OCI-LY1 (cell line): ENCODE results near the gene STX8.

Experiments used
- H2AFZ ChIP-seq: fragments of 200-600 bp; sonication (generic), shearing (Covaris generic); 2 replicates; pipeline ENCODE4 v1.6.0; 2014; ENCODE audit warnings: antibody characterized with exemption, mild to moderate bottlenecking, low read length
- H3F3A ChIP-seq: fragments of 200-600 bp; sonication (generic), shearing (Covaris generic); 2 replicates; pipeline ENCODE4 v1.6.0; 2014; ENCODE audit warnings: mild to moderate bottlenecking, antibody characterized with exemption, low read length, moderate library complexity; ENCODE audit not compliant: insufficient read depth
- H3K27ac ChIP-seq: fragments of 200-600 bp; sonication (generic); 2 replicates; pipeline ENCODE4 v1.5.1; 2014; ENCODE audit warnings: low read length, mixed run types, mild to moderate bottlenecking, low read depth; ENCODE audit not compliant: poor library complexity, severe bottlenecking
- H3K27me3 ChIP-seq: fragments of 200-600 bp; sonication (generic); 2 replicates; pipeline ENCODE4 v1.6.0; 2014; ENCODE audit warnings: antibody characterized with exemption, mild to moderate bottlenecking, low read length, moderate library complexity; ENCODE audit not compliant: insufficient read depth
- H3K36me3 ChIP-seq: fragments of 200-600 bp; sonication (generic); 2 replicates; pipeline ENCODE4 v1.6.1; 2014; ENCODE audit warnings: mild to moderate bottlenecking, antibody characterized with exemption, low read length, moderate library complexity, mixed read lengths; ENCODE audit not compliant: insufficient read depth
- H3K4me1 ChIP-seq: fragments of 200-600 bp; sonication (generic); 2 replicates; pipeline ENCODE4 v1.5.1; 2014; ENCODE audit warnings: mild to moderate bottlenecking, low read length, moderate library complexity; ENCODE audit not compliant: insufficient read depth, severe bottlenecking
- H3K4me2 ChIP-seq: fragments of 200-600 bp; sonication (generic), shearing (Covaris generic); 2 replicates; pipeline ENCODE4 v1.6.1; 2014; ENCODE audit warnings: low read length
- H3K4me3 ChIP-seq: fragments of 200-600 bp; sonication (generic); 2 replicates; pipeline ENCODE4 v1.5.1; 2014; ENCODE audit warnings: low read length, low read depth, mild to moderate bottlenecking, mixed read lengths; ENCODE audit not compliant: poor library complexity, severe bottlenecking
- H3K79me2 ChIP-seq: fragments of 200-600 bp; shearing (Covaris generic); 2 replicates; pipeline ENCODE4 v1.6.1; 2016; ENCODE audit warnings: mixed run types, low read length, mixed read lengths; ENCODE audit not compliant: insufficient read depth
- H3K9ac ChIP-seq: fragments of 200-600 bp; sonication (generic), shearing (Covaris generic); 2 replicates; pipeline ENCODE4 v1.6.1; 2014; ENCODE audit warnings: mild to moderate bottlenecking, low read length, mixed read lengths
- H3K9me2 ChIP-seq: fragments of 200-600 bp; sonication (generic), shearing (Covaris generic); 2 replicates; pipeline ENCODE4 v1.6.1; 2014; ENCODE audit warnings: low read depth, mild to moderate bottlenecking, low read length, mixed read lengths
- H3K9me3 ChIP-seq: fragments of 200-600 bp; shearing (Covaris generic); 2 replicates; pipeline ENCODE4 v1.6.1; 2014; ENCODE audit warnings: low read length, mixed read lengths
- H4K20me1 ChIP-seq: fragments of 200-600 bp; sonication (generic), shearing (Covaris generic); 2 replicates; pipeline ENCODE4 v1.6.0; 2016; ENCODE audit warnings: mild to moderate bottlenecking, low read length; ENCODE audit not compliant: insufficient read depth
- EZH2 ChIP-seq: fragments of 200-600 bp; sonication (generic), shearing (Covaris generic); IDR thresholded peaks from 2 replicates; pipeline ENCODE4 v1.8.0; 2017; ENCODE audit warnings: borderline replicate concordance, mixed run types, mild to moderate bottlenecking, antibody characterized with exemption, low read length, moderate library complexity, mixed read lengths
- TF ChIP-seq, protein P1 (sequence below): fragments of 200-600 bp; sonication (generic), shearing (Covaris generic); IDR thresholded peaks from 2 replicates; pipeline ENCODE4 v1.5.1; 2017; ENCODE audit warnings: mild to moderate bottlenecking, antibody characterized with exemption, low read length, moderate library complexity, mixed read lengths

STX8 gene

DNA sequence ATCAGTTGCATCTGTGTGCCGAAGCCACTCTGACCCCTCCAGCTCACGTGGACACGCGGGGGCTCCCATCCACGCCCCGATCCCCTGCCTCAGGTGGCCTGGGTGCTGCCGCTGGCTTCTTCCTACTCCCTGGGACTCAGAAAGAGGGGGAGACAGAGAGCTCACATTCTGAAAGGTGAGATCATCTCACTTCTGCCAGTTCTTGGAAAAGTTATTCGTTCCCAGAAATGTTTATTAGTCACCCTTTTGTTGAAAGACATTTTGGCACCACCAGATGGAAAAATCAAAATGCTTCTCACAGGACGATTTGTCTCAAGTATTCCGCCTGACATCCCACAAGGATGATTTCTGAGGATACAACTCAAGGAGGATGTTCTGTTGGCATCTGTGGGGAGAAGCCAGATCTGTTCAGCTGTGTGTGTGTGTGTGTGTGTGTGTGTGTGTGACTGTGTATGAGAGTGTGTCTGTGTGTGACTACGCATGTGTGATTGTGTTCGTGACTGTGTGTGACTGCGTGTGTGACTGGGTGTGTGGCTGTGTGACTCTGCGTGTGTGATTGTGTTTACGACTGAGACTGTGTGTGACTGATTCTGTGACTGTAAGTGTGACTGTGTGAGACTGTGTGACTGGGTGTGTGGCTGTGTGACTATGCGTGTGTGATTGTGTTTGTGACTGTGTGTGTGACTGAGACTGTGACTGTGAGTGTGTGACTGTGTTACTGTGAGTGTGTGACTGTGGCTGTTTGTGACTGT is 347.0 kb downstream of the STX8 start:
- no peaks in the 10 kb centered on the region for H3K36me3 ChIP-seq
- TF ChIP-seq, protein P1, sequence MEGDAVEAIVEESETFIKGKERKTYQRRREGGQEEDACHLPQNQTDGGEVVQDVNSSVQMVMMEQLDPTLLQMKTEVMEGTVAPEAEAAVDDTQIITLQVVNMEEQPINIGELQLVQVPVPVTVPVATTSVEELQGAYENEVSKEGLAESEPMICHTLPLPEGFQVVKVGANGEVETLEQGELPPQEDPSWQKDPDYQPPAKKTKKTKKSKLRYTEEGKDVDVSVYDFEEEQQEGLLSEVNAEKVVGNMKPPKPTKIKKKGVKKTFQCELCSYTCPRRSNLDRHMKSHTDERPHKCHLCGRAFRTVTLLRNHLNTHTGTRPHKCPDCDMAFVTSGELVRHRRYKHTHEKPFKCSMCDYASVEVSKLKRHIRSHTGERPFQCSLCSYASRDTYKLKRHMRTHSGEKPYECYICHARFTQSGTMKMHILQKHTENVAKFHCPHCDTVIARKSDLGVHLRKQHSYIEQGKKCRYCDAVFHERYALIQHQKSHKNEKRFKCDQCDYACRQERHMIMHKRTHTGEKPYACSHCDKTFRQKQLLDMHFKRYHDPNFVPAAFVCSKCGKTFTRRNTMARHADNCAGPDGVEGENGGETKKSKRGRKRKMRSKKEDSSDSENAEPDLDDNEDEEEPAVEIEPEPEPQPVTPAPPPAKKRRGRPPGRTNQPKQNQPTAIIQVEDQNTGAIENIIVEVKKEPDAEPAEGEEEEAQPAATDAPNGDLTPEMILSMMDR = no peak
- TF ChIP-seq EZH2 = no peak
- H2AFZ ChIP-seq = no peak overlapping the region
- H3K79me2 ChIP-seq = no peaks in the 10 kb centered on the region
- H3K27ac ChIP-seq = no peak overlapping the region
- no peak overlapping the region for H3K4me3 ChIP-seq
- no peaks in the 10 kb centered on the region for H3F3A ChIP-seq
- H3K4me1 ChIP-seq = no peaks in the 10 kb centered on the region
- no peak overlapping the region for H3K9ac ChIP-seq
- no peaks in the 10 kb centered on the region for H3K9me2 ChIP-seq
- H3K4me2 ChIP-seq = no peak overlapping the region
- no peaks in the 10 kb centered on the region for H4K20me1 ChIP-seq
- no peaks in the 10 kb centered on the region; the same call in 1 of the 2 replicates for H3K27me3 ChIP-seq
- H3K9me3 ChIP-seq = no peaks in the 10 kb centered on the region

DNA sequence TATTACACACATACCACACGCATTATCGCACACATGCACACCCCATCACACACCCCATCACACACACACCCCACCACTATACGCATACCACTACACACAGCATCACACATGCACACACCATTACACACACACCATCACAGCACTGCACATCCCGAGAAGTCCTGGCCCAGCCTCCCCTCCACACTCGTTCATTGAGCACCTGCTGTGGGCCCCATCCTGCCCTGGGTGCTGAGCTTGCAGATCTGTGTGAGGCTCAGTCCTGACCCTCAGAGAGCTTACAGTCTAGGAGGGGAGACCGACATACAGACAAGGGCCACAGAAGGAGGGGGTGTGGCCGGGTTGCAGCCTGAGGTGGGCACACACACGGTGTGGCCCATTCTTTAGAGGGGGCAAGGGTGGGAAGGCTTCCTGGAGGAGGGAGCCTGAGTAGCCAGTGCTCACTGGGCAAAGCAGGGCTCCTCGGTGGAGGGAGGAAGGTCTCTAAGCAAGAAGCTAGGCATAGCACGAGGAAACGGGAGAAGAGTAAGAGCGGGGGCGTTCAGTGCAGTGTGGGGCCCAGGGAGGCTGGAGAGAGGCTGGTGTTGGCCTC is 347.7 kb downstream of the STX8 start:
- no peaks in the 10 kb centered on the region; the same call in 1 of the 2 replicates for H3K27me3 ChIP-seq
- H3K36me3 ChIP-seq = no peaks in the 10 kb centered on the region
- H3F3A ChIP-seq = no peaks in the 10 kb centered on the region
- no peak overlapping the region for H3K4me3 ChIP-seq
- no peak for TF ChIP-seq EZH2
- TF ChIP-seq, protein P1 = no peak
- no peaks in the 10 kb centered on the region for H3K4me1 ChIP-seq
- H3K4me2 ChIP-seq = no peak overlapping the region
- H2AFZ ChIP-seq = no peak overlapping the region
- no peaks in the 10 kb centered on the region for H3K9me3 ChIP-seq
- H3K9me2 ChIP-seq = no peaks in the 10 kb centered on the region
- no peak overlapping the region for H3K9ac ChIP-seq
- no peaks in the 10 kb centered on the region for H4K20me1 ChIP-seq
- H3K79me2 ChIP-seq = no peaks in the 10 kb centered on the region
- H3K27ac ChIP-seq = no peak overlapping the region

DNA sequence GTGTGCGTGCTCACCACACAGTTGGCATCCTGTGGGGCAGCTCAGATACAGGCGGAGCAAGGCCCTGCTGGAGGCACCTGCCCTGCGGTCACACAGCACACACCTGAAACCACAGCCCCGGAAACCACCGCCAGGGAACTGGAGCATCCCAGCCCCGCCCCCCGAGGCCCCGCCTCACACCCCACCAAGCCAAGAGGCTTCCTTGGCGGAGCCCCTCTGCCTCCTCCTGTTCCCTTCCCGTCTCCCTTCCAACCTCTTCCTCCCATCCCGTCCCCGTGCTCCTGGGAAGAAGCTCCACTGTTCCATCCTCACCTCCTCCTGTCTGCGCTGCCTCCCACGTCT is 348.9 kb downstream of the STX8 start:
- H4K20me1 ChIP-seq = no peaks in the 10 kb centered on the region
- H3K9me2 ChIP-seq = no peaks in the 10 kb centered on the region
- no peak overlapping the region for H3K27ac ChIP-seq
- H3K27me3 ChIP-seq = no peaks in the 10 kb centered on the region; the same call in 1 of the 2 replicates
- TF ChIP-seq, protein P1 = no peak
- no peak for TF ChIP-seq EZH2
- H2AFZ ChIP-seq = no peak overlapping the region
- H3K4me2 ChIP-seq = no peak overlapping the region
- no peak overlapping the region for H3K9ac ChIP-seq
- H3F3A ChIP-seq = no peaks in the 10 kb centered on the region
- no peak overlapping the region for H3K4me3 ChIP-seq
- H3K79me2 ChIP-seq = no peaks in the 10 kb centered on the region
- no peaks in the 10 kb centered on the region for H3K36me3 ChIP-seq
- H3K4me1 ChIP-seq = no peaks in the 10 kb centered on the region
- no peaks in the 10 kb centered on the region for H3K9me3 ChIP-seq
